ENCODE measurements around the gene TNFRSF19. TPM values are rescaled to one million over a fixed set of nuclear protein-coding genes. Genes with fewer than 3 reads are reported as not detected.

The TNFRSF19 gene
- total RNA-seq, 2 donors from 2014 or later, result 0.82 to 0.90 TPM

- Histone ChIP-seq H3K27me3 (no peaks in the 10 kb centered on the region), H3K4me1 (no peaks in the 10 kb centered on the region), H3K9me3 (no peaks in the 10 kb centered on the region), H3K27ac (no peak overlapping the region), H3K4me3 (no peak overlapping the region), H3K36me3 (no peaks in the 10 kb centered on the region), H3K9ac (ENCODE audit: low read depth in 2 of 2, low read length in 2 of 2) (no peak overlapping the region)
- TF ChIP-seq CTCF (IDR thresholded peaks at IDR 0.05), result no peak
- no peak for DNase-seq
- intact Hi-C loops (cut with DNase I), result no loop called here
Measured at GRCh38 chr13:23612182-23612581, 42.0 kb downstream of the TNFRSF19 start.

- Histone ChIP-seq H3K9me3 (no peaks in the 10 kb centered on the region), H3K27me3 (no peaks in the 10 kb centered on the region), H3K4me1 (no peaks in the 10 kb centered on the region), H3K9ac (ENCODE audit: low read depth in 2 of 2, low read length in 2 of 2) (no peak overlapping the region), H3K36me3 (no peaks in the 10 kb centered on the region), H3K27ac (no peak overlapping the region), H3K4me3 (no peak overlapping the region)
- DNase-seq, result no peak
- no peak for TF ChIP-seq CTCF (IDR thresholded peaks at IDR 0.05)
- intact Hi-C loops (cut with DNase I), result no loop called here
Measured at GRCh38 chr13:23612731-23613130, 42.5 kb downstream of the TNFRSF19 start.

GRCh38 chr13:23613596-23613995, 43.4 kb downstream of the TNFRSF19 start:
- no peak overlapping the region for H3K9ac ChIP-seq (ENCODE audit: low read depth in 2 of 2, low read length in 2 of 2)
- no peaks in the 10 kb centered on the region for H3K36me3 ChIP-seq
- H3K4me3 ChIP-seq, result no peak overlapping the region
- H3K9me3 ChIP-seq, result no peaks in the 10 kb centered on the region
- TF ChIP-seq CTCF (IDR thresholded peaks at IDR 0.05), result no peak
- intact Hi-C loops (cut with DNase I), result no loop called here
- H3K27ac ChIP-seq, result no peak overlapping the region
- DNase-seq, result no peak
- no peaks in the 10 kb centered on the region for H3K4me1 ChIP-seq
- H3K27me3 ChIP-seq, result no peaks in the 10 kb centered on the region

- Histone ChIP-seq H3K27me3 (no peaks in the 10 kb centered on the region), H3K9me3 (no peaks in the 10 kb centered on the region), H3K36me3 (no peaks in the 10 kb centered on the region), H3K9ac (ENCODE audit: low read depth in 2 of 2, low read length in 2 of 2) (no peak overlapping the region), H3K4me1 (no peaks in the 10 kb centered on the region), H3K27ac (no peak overlapping the region), H3K4me3 (no peak overlapping the region)
- DNase-seq, result no peak
- TF ChIP-seq CTCF (IDR thresholded peaks at IDR 0.05), result no peak
- intact Hi-C loops (cut with DNase I), result no loop called here
Measured at GRCh38 chr13:23615395-23616081, 45.3 kb downstream of the TNFRSF19 start.

- H3K27me3 ChIP-seq, result no peaks in the 10 kb centered on the region
- H3K4me1 ChIP-seq, result no peaks in the 10 kb centered on the region
- TF ChIP-seq CTCF (IDR thresholded peaks at IDR 0.05), result no peak
- no peak overlapping the region for H3K4me3 ChIP-seq
- no peak overlapping the region for H3K9ac ChIP-seq (ENCODE audit: low read depth in 2 of 2, low read length in 2 of 2)
- H3K9me3 ChIP-seq, result no peaks in the 10 kb centered on the region
- H3K36me3 ChIP-seq, result no peaks in the 10 kb centered on the region
- intact Hi-C loops (cut with DNase I), result no loop called here
- no peak for DNase-seq
- no peak overlapping the region for H3K27ac ChIP-seq
Measured at GRCh38 chr13:23616228-23616627, 46.0 kb downstream of the TNFRSF19 start.

Measured in colonic mucosa (tissue), 4 donors.